ENCODE results near the gene MOSPD3. TPM values are rescaled to one million over a fixed set of nuclear protein-coding genes. Genes with fewer than 3 reads are reported as not detected.

The MOSPD3 gene
- polyA plus RNA-seq, 1 experiment: 15.0 TPM

DNA sequence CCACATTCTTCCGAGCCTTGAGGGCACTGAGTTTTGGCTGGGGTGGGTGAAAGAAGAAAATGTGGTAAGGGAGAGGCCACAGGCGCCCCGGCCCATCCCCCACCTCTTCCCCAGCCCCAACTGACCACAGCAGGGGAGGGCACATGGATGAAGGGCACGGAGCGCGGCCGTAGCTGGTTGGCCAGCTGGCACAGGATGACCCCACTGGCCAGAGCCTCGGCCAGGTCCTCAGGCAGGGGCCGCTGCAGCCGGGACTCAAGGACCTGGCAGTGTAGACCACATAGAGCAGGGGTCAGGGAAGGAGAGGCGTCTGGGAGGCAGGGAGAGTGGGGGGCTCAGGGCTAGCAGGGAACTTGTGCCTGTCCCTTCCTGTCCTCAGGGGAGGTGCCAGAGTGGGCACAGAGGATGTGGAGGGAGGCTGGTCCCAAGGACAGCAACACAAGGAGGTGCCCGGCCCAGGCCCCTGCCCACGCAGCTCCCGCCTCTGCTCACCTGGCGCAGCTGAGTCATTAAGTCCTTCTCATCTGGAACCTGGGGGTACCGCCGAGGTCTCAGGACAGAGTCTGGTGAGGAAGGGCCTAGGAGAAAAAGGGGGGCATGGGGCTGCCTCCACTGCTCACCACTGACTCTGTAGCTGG is 36.5 kb upstream of the MOSPD3 start:
- ChIA-PET POLR2A (no interaction called here), CTCF (no interaction called here)
- Histone ChIP-seq H3K4me3 (ENCODE audit: low read depth, low read length) (no peak overlapping the region), H3K36me3 (ENCODE audit: control insufficient read depth, insufficient read depth, low read length) (peaks cover 40% of the 10 kb centered on the region), H3K27me3 (ENCODE audit: control insufficient read depth, insufficient read depth, low read length) (no peaks in the 10 kb centered on the region)
- TF ChIP-seq, protein P1, sequence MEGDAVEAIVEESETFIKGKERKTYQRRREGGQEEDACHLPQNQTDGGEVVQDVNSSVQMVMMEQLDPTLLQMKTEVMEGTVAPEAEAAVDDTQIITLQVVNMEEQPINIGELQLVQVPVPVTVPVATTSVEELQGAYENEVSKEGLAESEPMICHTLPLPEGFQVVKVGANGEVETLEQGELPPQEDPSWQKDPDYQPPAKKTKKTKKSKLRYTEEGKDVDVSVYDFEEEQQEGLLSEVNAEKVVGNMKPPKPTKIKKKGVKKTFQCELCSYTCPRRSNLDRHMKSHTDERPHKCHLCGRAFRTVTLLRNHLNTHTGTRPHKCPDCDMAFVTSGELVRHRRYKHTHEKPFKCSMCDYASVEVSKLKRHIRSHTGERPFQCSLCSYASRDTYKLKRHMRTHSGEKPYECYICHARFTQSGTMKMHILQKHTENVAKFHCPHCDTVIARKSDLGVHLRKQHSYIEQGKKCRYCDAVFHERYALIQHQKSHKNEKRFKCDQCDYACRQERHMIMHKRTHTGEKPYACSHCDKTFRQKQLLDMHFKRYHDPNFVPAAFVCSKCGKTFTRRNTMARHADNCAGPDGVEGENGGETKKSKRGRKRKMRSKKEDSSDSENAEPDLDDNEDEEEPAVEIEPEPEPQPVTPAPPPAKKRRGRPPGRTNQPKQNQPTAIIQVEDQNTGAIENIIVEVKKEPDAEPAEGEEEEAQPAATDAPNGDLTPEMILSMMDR (IDR thresholded peaks at IDR 0.05; ENCODE audit: insufficient read depth, low read depth, low read length): no peak
- DNase-seq (ENCODE audit: low read depth): no peak

DNA sequence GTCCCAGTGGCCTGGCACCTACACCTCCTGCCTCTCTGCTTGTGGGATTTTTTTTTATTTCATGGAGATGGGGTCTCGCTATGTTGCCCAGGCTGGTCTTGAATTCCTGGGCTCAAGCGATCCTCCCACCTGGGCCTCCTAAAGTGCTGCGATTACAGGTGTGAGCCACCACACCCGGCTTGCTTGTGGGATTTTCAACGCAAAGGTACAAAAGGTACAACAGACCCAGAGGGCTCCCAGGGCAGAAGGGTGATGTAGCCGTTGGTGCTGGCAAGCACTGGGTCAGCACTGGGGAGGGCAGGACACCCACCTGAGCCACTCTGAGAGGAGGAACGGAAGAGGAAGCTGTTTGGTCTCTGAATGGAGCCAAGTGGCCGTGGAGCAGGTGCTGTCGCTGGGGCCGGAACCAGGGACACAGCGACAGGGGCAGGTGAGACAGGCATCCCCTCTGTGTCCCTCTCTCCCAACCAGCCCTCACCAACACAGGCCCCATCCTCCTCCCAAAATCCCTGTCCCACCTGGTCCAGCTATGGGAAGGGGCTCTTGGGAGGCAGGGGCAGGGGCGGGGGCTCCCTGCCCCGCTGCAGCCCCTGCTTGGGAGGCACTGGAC is 35.9 kb upstream of the MOSPD3 start:
- TF ChIP-seq, protein P1 (IDR thresholded peaks at IDR 0.05; ENCODE audit: insufficient read depth, low read depth, low read length): no peak
- Histone ChIP-seq H3K36me3 (ENCODE audit: control insufficient read depth, insufficient read depth, low read length) (peaks cover 43% of the 10 kb centered on the region), H3K27me3 (ENCODE audit: control insufficient read depth, insufficient read depth, low read length) (no peaks in the 10 kb centered on the region), H3K4me3 (ENCODE audit: low read depth, low read length) (no peak overlapping the region)
- DNase-seq (ENCODE audit: low read depth): no peak
- CTCF ChIA-PET: no interaction called here
- POLR2A ChIA-PET: no interaction called here

DNA sequence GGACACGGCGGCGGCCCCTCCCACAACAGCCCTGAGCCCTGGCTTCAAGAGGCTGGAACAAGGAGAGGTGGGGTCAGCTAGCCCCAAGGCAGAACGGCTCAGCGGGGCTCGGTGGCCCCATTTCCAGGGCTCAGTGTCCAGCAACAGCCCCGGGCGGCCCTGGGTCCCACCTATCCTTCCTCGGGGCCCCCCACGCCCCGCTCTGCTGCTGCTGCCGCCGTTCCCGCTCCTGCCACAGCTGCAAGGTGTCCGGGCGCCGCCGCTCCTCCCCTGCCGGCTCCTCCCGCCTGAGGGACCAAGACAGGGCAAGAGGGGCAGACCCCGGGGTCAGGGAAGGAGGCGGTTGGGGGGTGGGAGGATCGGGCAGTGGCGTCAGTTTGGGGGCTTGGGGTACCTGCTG is 35.2 kb upstream of the MOSPD3 start:
- no peak overlapping the region for H3K4me3 ChIP-seq (ENCODE audit: low read depth, low read length)
- TF ChIP-seq, protein P1 (IDR thresholded peaks at IDR 0.05; ENCODE audit: insufficient read depth, low read depth, low read length): no peak
- H3K36me3 ChIP-seq (ENCODE audit: control insufficient read depth, insufficient read depth, low read length): peaks cover 47% of the 10 kb centered on the region
- no peaks in the 10 kb centered on the region for H3K27me3 ChIP-seq (ENCODE audit: control insufficient read depth, insufficient read depth, low read length)
- no peak for DNase-seq (ENCODE audit: low read depth)
- ChIA-PET POLR2A (no interaction called here), CTCF (interaction anchor here (2.1 kb wide), 1 partner anchor 13 kb away, joined by 9 read pairs; no protein-coding TSS in a partner anchor)

DNA sequence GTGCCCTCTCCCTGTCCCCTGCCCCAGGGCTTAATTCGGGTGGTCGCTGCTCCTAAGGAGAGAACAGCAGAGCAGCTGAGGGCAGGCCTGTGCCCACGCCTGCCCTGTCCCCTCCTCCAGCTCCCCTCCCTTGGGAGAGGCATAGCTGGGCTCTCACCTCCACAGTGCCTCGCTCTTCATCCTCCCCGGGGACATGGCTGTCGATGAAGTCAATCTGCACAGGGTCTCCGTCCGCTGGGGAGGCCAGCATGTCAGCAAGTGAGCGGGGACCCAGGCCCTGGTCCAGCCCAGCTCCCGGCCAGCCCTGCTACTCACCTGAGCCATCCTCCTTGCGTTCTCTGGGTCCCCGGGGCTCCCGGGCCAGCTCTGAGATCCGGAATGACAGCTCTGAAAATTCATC is 34.8 kb upstream of the MOSPD3 start:
- TF ChIP-seq, protein P1 (IDR thresholded peaks at IDR 0.05; ENCODE audit: insufficient read depth, low read depth, low read length): no peak
- ChIA-PET POLR2A (no interaction called here), CTCF (interaction anchor here (2.1 kb wide), 1 partner anchor 13 kb away, joined by 9 read pairs; no protein-coding TSS in a partner anchor)
- no peaks in the 10 kb centered on the region for H3K27me3 ChIP-seq (ENCODE audit: control insufficient read depth, insufficient read depth, low read length)
- H3K36me3 ChIP-seq (ENCODE audit: control insufficient read depth, insufficient read depth, low read length): peaks cover 48% of the 10 kb centered on the region
- no peak overlapping the region for H3K4me3 ChIP-seq (ENCODE audit: low read depth, low read length)
- DNase-seq (ENCODE audit: low read depth): no peak

DNA sequence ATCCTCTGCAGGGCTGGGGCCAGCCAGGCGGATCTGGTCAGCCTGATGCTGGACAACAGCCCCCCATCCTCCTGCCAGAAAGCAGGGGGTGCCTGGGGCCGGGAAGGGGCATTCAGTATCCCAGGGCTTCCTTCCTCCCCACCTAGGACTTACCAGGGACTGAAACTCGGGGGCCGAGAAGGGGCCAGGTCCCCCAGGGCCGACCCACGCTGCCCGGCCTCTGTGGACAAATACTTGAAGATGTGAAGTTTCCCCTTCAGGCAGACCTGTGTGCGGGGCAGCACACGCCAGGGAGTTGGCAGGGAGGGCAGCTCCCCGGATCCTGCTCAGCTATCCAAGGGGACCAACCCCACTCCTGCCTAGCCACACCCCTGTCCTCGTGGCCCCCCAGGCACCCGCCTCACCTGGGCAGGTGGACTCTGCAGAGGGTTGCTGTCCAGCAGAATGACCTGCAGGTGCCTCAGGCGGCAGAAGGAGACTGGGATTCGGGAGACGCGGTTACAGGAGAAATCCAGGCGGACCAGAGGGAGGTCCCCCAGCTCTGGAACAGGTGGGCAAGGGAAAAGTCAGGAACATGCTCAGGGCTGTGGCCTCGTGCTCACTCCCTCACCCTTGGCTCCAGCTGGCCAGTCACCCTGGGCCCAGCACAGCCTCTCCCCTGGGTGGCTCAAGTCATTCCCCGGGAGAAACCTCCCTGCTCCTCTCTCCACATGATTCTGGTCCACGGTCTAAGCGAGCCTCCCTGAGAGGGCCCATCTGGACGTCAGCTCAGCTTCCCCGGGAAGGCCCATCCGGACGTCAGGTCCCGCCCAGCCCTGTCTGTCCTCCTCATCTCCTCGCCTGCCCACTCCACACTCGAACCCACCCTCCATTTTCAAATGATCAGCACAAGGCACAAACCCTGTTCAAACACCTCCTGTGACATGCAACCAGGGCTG is 33.8 kb upstream of the MOSPD3 start:
- TF ChIP-seq, protein P1 (IDR thresholded peaks at IDR 0.05; ENCODE audit: insufficient read depth, low read depth, low read length): no peak
- Histone ChIP-seq H3K27me3 (ENCODE audit: control insufficient read depth, insufficient read depth, low read length) (no peaks in the 10 kb centered on the region), H3K4me3 (ENCODE audit: low read depth, low read length) (no peak overlapping the region), H3K36me3 (ENCODE audit: control insufficient read depth, insufficient read depth, low read length) (peaks cover 49% of the 10 kb centered on the region)
- DNase-seq (ENCODE audit: low read depth): no peak
- ChIA-PET POLR2A (no interaction called here), CTCF (interaction anchor here (1.0 to 2.1 kb wide), 2 partner anchors 14 to 100 kb away, joined by 3 to 9 read pairs; no protein-coding TSS in a partner anchor)

Data from BJ (cell line).